Measurements from ENCODE around the gene BBIP1.

BBIP1 gene

GRCh38 chr10:110865186-110865808 is 53.7 kb downstream of the BBIP1 start:
- peak overlapping the region; percentile 76 for H3K4me3 Mint-ChIP-seq
- H3K9me3 Mint-ChIP-seq, result no peaks in the 10 kb centered on the region
- peaks cover 100% of the 10 kb centered on the region for H3K4me1 Mint-ChIP-seq (ENCODE audit: low read depth)
- H3K27ac Mint-ChIP-seq, result peak overlapping the region; percentile 91
- no peaks in the 10 kb centered on the region for H3K27me3 Mint-ChIP-seq
- no peaks in the 10 kb centered on the region for H3K36me3 Mint-ChIP-seq (ENCODE audit: low read depth)

GRCh38 chr10:110864662-110865140 is 54.3 kb downstream of the BBIP1 start:
- H3K36me3 Mint-ChIP-seq (ENCODE audit: low read depth), result no peaks in the 10 kb centered on the region
- peaks cover 100% of the 10 kb centered on the region for H3K4me1 Mint-ChIP-seq (ENCODE audit: low read depth)
- H3K4me3 Mint-ChIP-seq, result peak overlapping the region; percentile 76
- H3K9me3 Mint-ChIP-seq, result no peaks in the 10 kb centered on the region
- no peaks in the 10 kb centered on the region for H3K27me3 Mint-ChIP-seq
- peak overlapping the region; percentile 91 for H3K27ac Mint-ChIP-seq

GRCh38 chr10:110863956-110864355 is 55.0 kb downstream of the BBIP1 start:
- Mint-ChIP-seq H3K9me3 (no peaks in the 10 kb centered on the region), H3K4me3 (no peak overlapping the region), H3K4me1 (ENCODE audit: low read depth) (peaks cover 100% of the 10 kb centered on the region), H3K27me3 (no peaks in the 10 kb centered on the region), H3K36me3 (ENCODE audit: low read depth) (no peaks in the 10 kb centered on the region), H3K27ac (peak overlapping the region; percentile 91)

GRCh38 chr10:110863361-110863760 is 55.6 kb downstream of the BBIP1 start:
- H3K4me3 Mint-ChIP-seq, result no peak overlapping the region
- H3K27me3 Mint-ChIP-seq, result no peaks in the 10 kb centered on the region
- H3K4me1 Mint-ChIP-seq (ENCODE audit: low read depth), result peaks cover 100% of the 10 kb centered on the region
- no peaks in the 10 kb centered on the region for H3K9me3 Mint-ChIP-seq
- H3K27ac Mint-ChIP-seq, result peak overlapping the region; percentile 72
- H3K36me3 Mint-ChIP-seq (ENCODE audit: low read depth), result no peaks in the 10 kb centered on the region

- Mint-ChIP-seq H3K4me3 (no peak overlapping the region), H3K36me3 (ENCODE audit: low read depth) (no peaks in the 10 kb centered on the region), H3K9me3 (no peaks in the 10 kb centered on the region), H3K27ac (peak overlapping the region; percentile 72), H3K27me3 (no peaks in the 10 kb centered on the region), H3K4me1 (ENCODE audit: low read depth) (peaks cover 100% of the 10 kb centered on the region)
Measured at GRCh38 chr10:110862961-110863360, 56.0 kb downstream of the BBIP1 start.

- Mint-ChIP-seq H3K4me1 (ENCODE audit: low read depth) (peaks cover 100% of the 10 kb centered on the region), H3K36me3 (ENCODE audit: low read depth) (no peaks in the 10 kb centered on the region), H3K27me3 (no peaks in the 10 kb centered on the region)
Measured at GRCh38 chr10:110861930-110862649, 56.9 kb downstream of the BBIP1 start.

GRCh38 chr10:110861476-110861875 is 57.5 kb downstream of the BBIP1 start:
- Mint-ChIP-seq H3K27ac (peak overlapping the region; percentile 95), H3K27me3 (no peaks in the 10 kb centered on the region), H3K36me3 (ENCODE audit: low read depth) (no peaks in the 10 kb centered on the region), H3K4me1 (ENCODE audit: low read depth) (peaks cover 94% of the 10 kb centered on the region), H3K9me3 (no peaks in the 10 kb centered on the region), H3K4me3 (no peak overlapping the region)

More at GRCh38 chr10:110861930-110862649, 56.9 kb downstream of the BBIP1 start:
- Mint-ChIP-seq H3K27ac (peak overlapping the region; percentile 8), H3K9me3 (no peaks in the 10 kb centered on the region), H3K4me3 (no peak overlapping the region)

GRCh38 chr10:110860576-110861241 is 58.3 kb downstream of the BBIP1 start:
- Mint-ChIP-seq H3K9me3 (no peaks in the 10 kb centered on the region), H3K36me3 (ENCODE audit: low read depth) (no peaks in the 10 kb centered on the region), H3K27me3 (no peaks in the 10 kb centered on the region), H3K4me3 (peak overlapping the region; percentile 44), H3K27ac (peak overlapping the region; percentile 95), H3K4me1 (ENCODE audit: low read depth) (peaks cover 91% of the 10 kb centered on the region)

- Mint-ChIP-seq H3K27me3 (no peaks in the 10 kb centered on the region), H3K4me3 (peak overlapping the region; percentile 43), H3K27ac (peak overlapping the region; percentile 95), H3K4me1 (ENCODE audit: low read depth) (peaks cover 84% of the 10 kb centered on the region), H3K9me3 (no peaks in the 10 kb centered on the region), H3K36me3 (ENCODE audit: low read depth) (no peaks in the 10 kb centered on the region)
Measured at GRCh38 chr10:110859973-110860376, 59.0 kb downstream of the BBIP1 start.

- Mint-ChIP-seq H3K36me3 (ENCODE audit: low read depth) (no peaks in the 10 kb centered on the region), H3K9me3 (no peaks in the 10 kb centered on the region), H3K4me3 (no peak overlapping the region), H3K4me1 (ENCODE audit: low read depth) (peaks cover 82% of the 10 kb centered on the region), H3K27ac (peak overlapping the region; percentile 95), H3K27me3 (no peaks in the 10 kb centered on the region)
Measured at GRCh38 chr10:110859206-110859972, 59.6 kb downstream of the BBIP1 start.

- Mint-ChIP-seq H3K9me3 (no peaks in the 10 kb centered on the region), H3K4me3 (no peak overlapping the region), H3K27me3 (no peaks in the 10 kb centered on the region), H3K4me1 (ENCODE audit: low read depth) (peaks cover 82% of the 10 kb centered on the region), H3K36me3 (ENCODE audit: low read depth) (no peaks in the 10 kb centered on the region), H3K27ac (peak overlapping the region; percentile 3)
Measured at GRCh38 chr10:110858297-110858934, 60.6 kb downstream of the BBIP1 start.

- H3K27ac Mint-ChIP-seq, result peak overlapping the region; percentile 58
- peaks cover 82% of the 10 kb centered on the region for H3K4me1 Mint-ChIP-seq (ENCODE audit: low read depth)
- no peaks in the 10 kb centered on the region for H3K9me3 Mint-ChIP-seq
- no peak overlapping the region for H3K4me3 Mint-ChIP-seq
- H3K36me3 Mint-ChIP-seq (ENCODE audit: low read depth), result no peaks in the 10 kb centered on the region
- no peaks in the 10 kb centered on the region for H3K27me3 Mint-ChIP-seq
Measured at GRCh38 chr10:110857265-110858171, 61.5 kb downstream of the BBIP1 start.

GRCh38 chr10:110853921-110854605 is 64.9 kb downstream of the BBIP1 start:
- H3K9me3 Mint-ChIP-seq, result peaks cover 3% of the 10 kb centered on the region
- no peak overlapping the region for H3K27ac Mint-ChIP-seq
- H3K36me3 Mint-ChIP-seq (ENCODE audit: low read depth), result no peaks in the 10 kb centered on the region
- no peaks in the 10 kb centered on the region for H3K27me3 Mint-ChIP-seq
- H3K4me3 Mint-ChIP-seq, result no peak overlapping the region
- peaks cover 80% of the 10 kb centered on the region for H3K4me1 Mint-ChIP-seq (ENCODE audit: low read depth)
